LNCaP clone FGC (cell line): ENCODE results near the gene RAB1A.

Experiments used
- DNase-seq: peaks from one replicate; pipeline ENCODE4 v3.0.0-alpha.2; 2011; ENCODE audit warnings: low read depth
- H3K4me3 ChIP-seq: 2 replicates; pipeline ENCODE4 v1.5.1; 2011; ENCODE audit warnings: mild to moderate bottlenecking, low read depth, low read length, control low read depth
- CTCF ChIP-seq: IDR thresholded peaks from 2 replicates; pipeline ENCODE4 v1.5.1; 2012; ENCODE audit warnings: mild to moderate bottlenecking; ENCODE audit not compliant: control insufficient read depth, insufficient read depth; ENCODE audit errors: extremely low read depth

The RAB1A gene

GRCh38 chr2:65043001-65043400 is 86.9 kb downstream of the RAB1A start:
- DNase-seq: no peak
- TF ChIP-seq CTCF: no peak
- no peak overlapping the region for H3K4me3 ChIP-seq

- no peak overlapping the region for H3K4me3 ChIP-seq
- TF ChIP-seq CTCF: peak; percentile 75
- DNase-seq: peak; percentile 35
Observed at GRCh38 chr2:65040400-65041261, 89.3 kb downstream of the RAB1A start.

GRCh38 chr2:65039640-65040039 is 90.3 kb downstream of the RAB1A start:
- DNase-seq: no peak
- no peak for TF ChIP-seq CTCF
- no peak overlapping the region for H3K4me3 ChIP-seq

- DNase-seq: no peak
- H3K4me3 ChIP-seq: no peak overlapping the region
- no peak for TF ChIP-seq CTCF
Observed at GRCh38 chr2:65037178-65037577, 92.7 kb downstream of the RAB1A start.
